Mammary epithelial cell (primary cell): ENCODE measurements around the gene ZBED2.

Source experiments
- CTCF ChIP-seq, 2 donors: IDR thresholded peaks in 1 of 2; conservative IDR thresholded peaks in 1 of 2; 2 replicates each; pipeline ENCODE4 v1.5.1; 2011 to 2012; ENCODE audit warnings: inconsistent platforms in 2 of 2, low read length in 2 of 2, mild to moderate bottlenecking in 2 of 2, control low read depth in 1 of 2, low read depth in 1 of 2; ENCODE audit not compliant: insufficient read depth in 1 of 2; ENCODE audit errors: extremely low read depth in 1 of 2
- EZH2 ChIP-seq: IDR thresholded peaks from 2 replicates; pipeline ENCODE4 v1.6.1; 2012; ENCODE audit warnings: low read length, inconsistent platforms, borderline replicate concordance

GRCh38 chr3:111605493-111605892, 10.3 kb upstream of the ZBED2 start:
- TF ChIP-seq CTCF (conservative IDR thresholded peaks at IDR 0.05 in 1 of 2, IDR thresholded peaks at IDR 0.05 in 1 of 2; ENCODE audit: extremely low read depth in 1 of 2, insufficient read depth in 1 of 2, low read depth in 1 of 2, low read length in 2 of 2) = no peak
- no peak for TF ChIP-seq EZH2
